Measurements from ENCODE around the gene TGFBR1.

DNA sequence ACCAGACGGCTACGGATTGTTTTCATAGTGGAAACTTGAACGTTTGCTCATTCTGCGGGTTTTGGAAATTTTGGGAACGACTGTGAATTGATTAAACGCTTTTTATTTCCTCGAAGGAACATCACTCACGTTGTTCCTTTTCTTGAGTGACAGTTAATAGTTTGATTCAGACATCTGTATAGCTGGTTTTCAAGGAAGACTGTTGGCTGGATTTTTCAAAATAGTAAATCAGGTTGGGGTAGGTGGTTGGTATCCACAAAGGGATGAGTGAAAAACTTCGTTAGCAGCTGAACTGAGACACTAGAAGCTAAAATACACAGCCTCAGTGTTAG, 1.1 kb downstream of the TGFBR1 start:
- TF ChIP-seq ZNF391 (tag by site-specific recombination; IDR thresholded peaks at IDR 0.05; ENCODE audit: borderline replicate concordance, low read depth) (no peak), EGR2 (tag by site-specific recombination; IDR thresholded peaks at IDR 0.05; ENCODE audit: low read depth) (no peak), ZNF610 (tag by site-specific recombination; IDR thresholded peaks at IDR 0.05; ENCODE audit: borderline replicate concordance) (no peak), KLF1 (tag by site-specific recombination; IDR thresholded peaks at IDR 0.05) (no peak), MEIS1 (CRISPR knock-in tag; IDR thresholded peaks at IDR 0.05; ENCODE audit: borderline replicate concordance) (no peak), ZBTB7A (tag by site-specific recombination; IDR thresholded peaks at IDR 0.05; ENCODE audit: low read depth) (no peak)
- TF ChIP-seq, protein P1, sequence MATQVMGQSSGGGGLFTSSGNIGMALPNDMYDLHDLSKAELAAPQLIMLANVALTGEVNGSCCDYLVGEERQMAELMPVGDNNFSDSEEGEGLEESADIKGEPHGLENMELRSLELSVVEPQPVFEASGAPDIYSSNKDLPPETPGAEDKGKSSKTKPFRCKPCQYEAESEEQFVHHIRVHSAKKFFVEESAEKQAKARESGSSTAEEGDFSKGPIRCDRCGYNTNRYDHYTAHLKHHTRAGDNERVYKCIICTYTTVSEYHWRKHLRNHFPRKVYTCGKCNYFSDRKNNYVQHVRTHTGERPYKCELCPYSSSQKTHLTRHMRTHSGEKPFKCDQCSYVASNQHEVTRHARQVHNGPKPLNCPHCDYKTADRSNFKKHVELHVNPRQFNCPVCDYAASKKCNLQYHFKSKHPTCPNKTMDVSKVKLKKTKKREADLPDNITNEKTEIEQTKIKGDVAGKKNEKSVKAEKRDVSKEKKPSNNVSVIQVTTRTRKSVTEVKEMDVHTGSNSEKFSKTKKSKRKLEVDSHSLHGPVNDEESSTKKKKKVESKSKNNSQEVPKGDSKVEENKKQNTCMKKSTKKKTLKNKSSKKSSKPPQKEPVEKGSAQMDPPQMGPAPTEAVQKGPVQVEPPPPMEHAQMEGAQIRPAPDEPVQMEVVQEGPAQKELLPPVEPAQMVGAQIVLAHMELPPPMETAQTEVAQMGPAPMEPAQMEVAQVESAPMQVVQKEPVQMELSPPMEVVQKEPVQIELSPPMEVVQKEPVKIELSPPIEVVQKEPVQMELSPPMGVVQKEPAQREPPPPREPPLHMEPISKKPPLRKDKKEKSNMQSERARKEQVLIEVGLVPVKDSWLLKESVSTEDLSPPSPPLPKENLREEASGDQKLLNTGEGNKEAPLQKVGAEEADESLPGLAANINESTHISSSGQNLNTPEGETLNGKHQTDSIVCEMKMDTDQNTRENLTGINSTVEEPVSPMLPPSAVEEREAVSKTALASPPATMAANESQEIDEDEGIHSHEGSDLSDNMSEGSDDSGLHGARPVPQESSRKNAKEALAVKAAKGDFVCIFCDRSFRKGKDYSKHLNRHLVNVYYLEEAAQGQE (tag by site-specific recombination; IDR thresholded peaks at IDR 0.05) = no peak
- TF ChIP-seq, protein P2, sequence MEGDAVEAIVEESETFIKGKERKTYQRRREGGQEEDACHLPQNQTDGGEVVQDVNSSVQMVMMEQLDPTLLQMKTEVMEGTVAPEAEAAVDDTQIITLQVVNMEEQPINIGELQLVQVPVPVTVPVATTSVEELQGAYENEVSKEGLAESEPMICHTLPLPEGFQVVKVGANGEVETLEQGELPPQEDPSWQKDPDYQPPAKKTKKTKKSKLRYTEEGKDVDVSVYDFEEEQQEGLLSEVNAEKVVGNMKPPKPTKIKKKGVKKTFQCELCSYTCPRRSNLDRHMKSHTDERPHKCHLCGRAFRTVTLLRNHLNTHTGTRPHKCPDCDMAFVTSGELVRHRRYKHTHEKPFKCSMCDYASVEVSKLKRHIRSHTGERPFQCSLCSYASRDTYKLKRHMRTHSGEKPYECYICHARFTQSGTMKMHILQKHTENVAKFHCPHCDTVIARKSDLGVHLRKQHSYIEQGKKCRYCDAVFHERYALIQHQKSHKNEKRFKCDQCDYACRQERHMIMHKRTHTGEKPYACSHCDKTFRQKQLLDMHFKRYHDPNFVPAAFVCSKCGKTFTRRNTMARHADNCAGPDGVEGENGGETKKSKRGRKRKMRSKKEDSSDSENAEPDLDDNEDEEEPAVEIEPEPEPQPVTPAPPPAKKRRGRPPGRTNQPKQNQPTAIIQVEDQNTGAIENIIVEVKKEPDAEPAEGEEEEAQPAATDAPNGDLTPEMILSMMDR (tag by site-specific recombination; IDR thresholded peaks at IDR 0.05) = no peak
- TF ChIP-seq, protein P3, sequence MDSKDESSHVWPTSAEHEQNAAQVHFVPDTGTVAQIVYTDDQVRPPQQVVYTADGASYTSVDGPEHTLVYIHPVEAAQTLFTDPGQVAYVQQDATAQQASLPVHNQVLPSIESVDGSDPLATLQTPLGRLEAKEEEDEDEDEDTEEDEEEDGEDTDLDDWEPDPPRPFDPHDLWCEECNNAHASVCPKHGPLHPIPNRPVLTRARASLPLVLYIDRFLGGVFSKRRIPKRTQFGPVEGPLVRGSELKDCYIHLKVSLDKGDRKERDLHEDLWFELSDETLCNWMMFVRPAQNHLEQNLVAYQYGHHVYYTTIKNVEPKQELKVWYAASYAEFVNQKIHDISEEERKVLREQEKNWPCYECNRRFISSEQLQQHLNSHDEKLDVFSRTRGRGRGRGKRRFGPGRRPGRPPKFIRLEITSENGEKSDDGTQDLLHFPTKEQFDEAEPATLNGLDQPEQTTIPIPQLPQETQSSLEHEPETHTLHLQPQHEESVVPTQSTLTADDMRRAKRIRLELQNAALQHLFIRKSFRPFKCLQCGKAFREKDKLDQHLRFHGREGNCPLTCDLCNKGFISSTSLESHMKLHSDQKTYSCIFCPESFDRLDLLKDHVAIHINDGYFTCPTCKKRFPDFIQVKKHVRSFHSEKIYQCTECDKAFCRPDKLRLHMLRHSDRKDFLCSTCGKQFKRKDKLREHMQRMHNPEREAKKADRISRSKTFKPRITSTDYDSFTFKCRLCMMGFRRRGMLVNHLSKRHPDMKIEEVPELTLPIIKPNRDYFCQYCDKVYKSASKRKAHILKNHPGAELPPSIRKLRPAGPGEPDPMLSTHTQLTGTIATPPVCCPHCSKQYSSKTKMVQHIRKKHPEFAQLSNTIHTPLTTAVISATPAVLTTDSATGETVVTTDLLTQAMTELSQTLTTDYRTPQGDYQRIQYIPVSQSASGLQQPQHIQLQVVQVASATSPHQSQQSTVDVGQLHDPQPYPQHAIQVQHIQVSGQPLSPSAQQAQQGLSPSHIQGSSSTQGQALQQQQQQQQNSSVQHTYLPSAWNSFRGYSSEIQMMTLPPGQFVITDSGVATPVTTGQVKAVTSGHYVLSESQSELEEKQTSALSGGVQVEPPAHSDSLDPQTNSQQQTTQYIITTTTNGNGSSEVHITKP (tag by site-specific recombination; IDR thresholded peaks at IDR 0.05) = no peak

Measured in HEK293 (cell line).